ENCODE data around the gene SLC9A7. TPM values are rescaled to one million over a fixed set of nuclear protein-coding genes. Genes with fewer than 3 reads are reported as not detected.
A peak's percentile ranks its signal among the peaks of the same experiment; 100 is the strongest.

The SLC9A7 gene
- total and polyA plus RNA-seq, 2 donors from 2014 or later = 2.4 to 16.1 TPM

- intact Hi-C loops (cut with DNase I) = no loop called here
- H3K4me3 ChIP-seq (ENCODE audit: low read length in 3 of 3) = no peak overlapping the region
- DNase-seq = peak in 3 of 5 donors; percentile 11 to 23 (median 23)
- no peak overlapping the region for H3K27ac ChIP-seq (ENCODE audit: low read depth in 2 of 2, low read length in 2 of 2)
- H3K4me1 ChIP-seq (ENCODE audit: control insufficient read depth in 2 of 3, insufficient read depth in 2 of 3, low read depth in 1 of 3, low read length in 3 of 3) = no peaks in the 10 kb centered on the region
- no peak overlapping the region for H3K9ac ChIP-seq (ENCODE audit: low read length in 3 of 3)
- no peaks in the 10 kb centered on the region for H3K36me3 ChIP-seq (ENCODE audit: control insufficient read depth in 2 of 3, insufficient read depth in 3 of 3, low read length in 3 of 3)
- H3K27me3 ChIP-seq (ENCODE audit: control insufficient read depth, insufficient read depth, low read length) = no peaks in the 10 kb centered on the region
- peak; percentile 85 for FAIRE-seq
- no peaks in the 10 kb centered on the region for H3K9me3 ChIP-seq (ENCODE audit: control insufficient read depth in 2 of 3, insufficient read depth in 1 of 3, low read length in 3 of 3)
- TF ChIP-seq, protein P1, sequence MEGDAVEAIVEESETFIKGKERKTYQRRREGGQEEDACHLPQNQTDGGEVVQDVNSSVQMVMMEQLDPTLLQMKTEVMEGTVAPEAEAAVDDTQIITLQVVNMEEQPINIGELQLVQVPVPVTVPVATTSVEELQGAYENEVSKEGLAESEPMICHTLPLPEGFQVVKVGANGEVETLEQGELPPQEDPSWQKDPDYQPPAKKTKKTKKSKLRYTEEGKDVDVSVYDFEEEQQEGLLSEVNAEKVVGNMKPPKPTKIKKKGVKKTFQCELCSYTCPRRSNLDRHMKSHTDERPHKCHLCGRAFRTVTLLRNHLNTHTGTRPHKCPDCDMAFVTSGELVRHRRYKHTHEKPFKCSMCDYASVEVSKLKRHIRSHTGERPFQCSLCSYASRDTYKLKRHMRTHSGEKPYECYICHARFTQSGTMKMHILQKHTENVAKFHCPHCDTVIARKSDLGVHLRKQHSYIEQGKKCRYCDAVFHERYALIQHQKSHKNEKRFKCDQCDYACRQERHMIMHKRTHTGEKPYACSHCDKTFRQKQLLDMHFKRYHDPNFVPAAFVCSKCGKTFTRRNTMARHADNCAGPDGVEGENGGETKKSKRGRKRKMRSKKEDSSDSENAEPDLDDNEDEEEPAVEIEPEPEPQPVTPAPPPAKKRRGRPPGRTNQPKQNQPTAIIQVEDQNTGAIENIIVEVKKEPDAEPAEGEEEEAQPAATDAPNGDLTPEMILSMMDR (IDR thresholded peaks at IDR 0.05; ENCODE audit: borderline replicate concordance, extremely low read depth, insufficient read depth) = peak; percentile 37
Measured at GRCh38 chrX:46686003-46686645, 72.8 kb downstream of the SLC9A7 start.

- H3K9me3 ChIP-seq (ENCODE audit: control insufficient read depth in 2 of 3, insufficient read depth in 1 of 3, low read length in 3 of 3) = no peaks in the 10 kb centered on the region
Measured at GRCh38 chrX:46683048-46683447, 75.9 kb downstream of the SLC9A7 start.

GRCh38 chrX:46681849-46682248 lies 77.1 kb downstream of the SLC9A7 start:
- Histone ChIP-seq H3K4me1 (ENCODE audit: control insufficient read depth in 2 of 3, insufficient read depth in 2 of 3, low read depth in 1 of 3, low read length in 3 of 3) (no peaks in the 10 kb centered on the region), H3K36me3 (ENCODE audit: control insufficient read depth in 2 of 3, insufficient read depth in 3 of 3, low read length in 3 of 3) (no peaks in the 10 kb centered on the region), H3K9me3 (ENCODE audit: control insufficient read depth in 2 of 3, insufficient read depth in 1 of 3, low read length in 3 of 3) (no peaks in the 10 kb centered on the region), H3K27ac (ENCODE audit: low read depth in 2 of 2, low read length in 2 of 2) (no peak overlapping the region), H3K27me3 (ENCODE audit: control insufficient read depth, insufficient read depth, low read length) (no peaks in the 10 kb centered on the region), H3K9ac (ENCODE audit: low read length in 3 of 3) (no peak overlapping the region), H3K4me3 (ENCODE audit: low read length in 3 of 3) (no peak overlapping the region)
- TF ChIP-seq, protein P1 (IDR thresholded peaks at IDR 0.05; ENCODE audit: borderline replicate concordance, extremely low read depth, insufficient read depth) = no peak
- intact Hi-C loops (cut with DNase I) = no loop called here
- DNase-seq (no peak), FAIRE-seq (no peak)

More at GRCh38 chrX:46683048-46683447, 75.9 kb downstream of the SLC9A7 start:
- no peak overlapping the region for H3K9ac ChIP-seq (ENCODE audit: low read length in 3 of 3)
- H3K36me3 ChIP-seq (ENCODE audit: control insufficient read depth in 2 of 3, insufficient read depth in 3 of 3, low read length in 3 of 3) = no peaks in the 10 kb centered on the region
- no peak for FAIRE-seq
- H3K27me3 ChIP-seq (ENCODE audit: control insufficient read depth, insufficient read depth, low read length) = no peaks in the 10 kb centered on the region
- H3K4me1 ChIP-seq (ENCODE audit: control insufficient read depth in 2 of 3, insufficient read depth in 2 of 3, low read depth in 1 of 3, low read length in 3 of 3) = no peaks in the 10 kb centered on the region
- DNase-seq = no peak
- TF ChIP-seq, protein P1 (IDR thresholded peaks at IDR 0.05; ENCODE audit: borderline replicate concordance, extremely low read depth, insufficient read depth) = no peak
- H3K4me3 ChIP-seq (ENCODE audit: low read length in 3 of 3) = no peak overlapping the region
- no peak overlapping the region for H3K27ac ChIP-seq (ENCODE audit: low read depth in 2 of 2, low read length in 2 of 2)
- intact Hi-C loops (cut with DNase I) = no loop called here

- H3K4me3 ChIP-seq (ENCODE audit: low read length in 3 of 3) = no peak overlapping the region
Measured at GRCh38 chrX:46678232-46678631, 80.7 kb downstream of the SLC9A7 start.

More at GRCh38 chrX:46678232-46678631, 80.7 kb downstream of the SLC9A7 start:
- Histone ChIP-seq H3K27me3 (ENCODE audit: control insufficient read depth, insufficient read depth, low read length) (no peaks in the 10 kb centered on the region), H3K27ac (ENCODE audit: low read depth in 2 of 2, low read length in 2 of 2) (no peak overlapping the region), H3K9me3 (ENCODE audit: control insufficient read depth in 2 of 3, insufficient read depth in 1 of 3, low read length in 3 of 3) (no peaks in the 10 kb centered on the region), H3K9ac (ENCODE audit: low read length in 3 of 3) (no peak overlapping the region), H3K36me3 (ENCODE audit: control insufficient read depth in 2 of 3, insufficient read depth in 3 of 3, low read length in 3 of 3) (no peaks in the 10 kb centered on the region), H3K4me1 (ENCODE audit: control insufficient read depth in 2 of 3, insufficient read depth in 2 of 3, low read depth in 1 of 3, low read length in 3 of 3) (no peaks in the 10 kb centered on the region)
- intact Hi-C loops (cut with DNase I) = no loop called here
- FAIRE-seq = no peak
- TF ChIP-seq, protein P1 (IDR thresholded peaks at IDR 0.05; ENCODE audit: borderline replicate concordance, extremely low read depth, insufficient read depth) = no peak
- DNase-seq = no peak
